ENCODE data around the gene MED12L. TPM values are rescaled to one million over a fixed set of nuclear protein-coding genes. Genes with fewer than 3 reads are reported as not detected.

MED12L gene
- total RNA-seq, 1 experiment from 2014 or later, result 14.9 TPM

DNA sequence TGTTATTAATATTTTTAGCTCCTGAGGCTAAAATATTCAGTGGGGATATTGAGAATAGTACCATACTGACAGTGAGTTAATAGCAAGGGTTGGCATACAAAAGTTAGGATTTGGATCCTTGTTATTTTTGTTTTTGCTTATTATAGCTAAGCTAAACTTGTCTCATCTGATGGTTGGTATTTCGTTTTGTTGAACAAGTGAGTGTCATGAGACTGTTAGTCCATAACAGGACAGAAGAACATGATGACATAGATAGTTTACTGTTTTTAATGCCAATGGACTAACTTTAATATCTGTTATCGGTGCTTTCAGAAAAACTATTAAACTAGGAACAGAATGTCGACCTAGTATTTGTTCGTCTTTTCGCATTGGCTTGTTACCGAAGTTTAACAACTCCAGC lies 69.1 kb downstream of the MED12L start:
- H3K23me2 ChIP-seq (ENCODE audit: insufficient read length, low read depth, low read length, poor library complexity, severe bottlenecking), result no peaks in the 10 kb centered on the region
- peaks cover 10% of the 10 kb centered on the region in 2 experiments for H3K4me1 Mint-ChIP-seq
- H3K79me1 ChIP-seq (ENCODE audit: insufficient read depth, low read depth, low read length, poor library complexity, severe bottlenecking), result no peaks in the 10 kb centered on the region
- H3K27ac Mint-ChIP-seq, result no peak overlapping the region
- H3K27me3 Mint-ChIP-seq (ENCODE audit: low read depth), result no peaks in the 10 kb centered on the region
- no peak overlapping the region for H3K4ac ChIP-seq (ENCODE audit: low read depth, low read length)
- H3K27ac ChIP-seq (ENCODE audit: insufficient read length, low read depth, low read length), result no peak overlapping the region
- H3K36me3 Mint-ChIP-seq (ENCODE audit: insufficient read depth in 1 of 3, low read depth in 3 of 3), result peaks cover 2 to 23% (median 8%) of the 10 kb centered on the region in 3 experiments; a peak in 6 of 7 replicates
- no peak overlapping the region for H2AK5ac ChIP-seq (ENCODE audit: insufficient read length, low read length)
- H2BK15ac ChIP-seq (ENCODE audit: low read depth, low read length), result no peak overlapping the region
- H3K4me1 ChIP-seq (ENCODE audit: insufficient read depth, low read length), result no peaks in the 10 kb centered on the region
- H3K18ac ChIP-seq (ENCODE audit: insufficient read length, low read depth, low read length), result no peak overlapping the region
- no peak overlapping the region for H2BK12ac ChIP-seq (ENCODE audit: insufficient read length, low read depth, low read length)
- no peaks in the 10 kb centered on the region for H3K9me3 ChIP-seq (ENCODE audit: control insufficient read depth, low read depth, low read length)
- H3K23ac ChIP-seq (ENCODE audit: insufficient read length, low read depth, low read length), result no peak overlapping the region
- no peak for DNase-seq
- H2BK20ac ChIP-seq (ENCODE audit: low read depth, low read length, poor library complexity, severe bottlenecking), result no peak overlapping the region
- no peak overlapping the region for H3T11ph ChIP-seq (ENCODE audit: low read length)
- H4K91ac ChIP-seq (ENCODE audit: insufficient read length, low read depth, low read length), result no peak overlapping the region
- H2BK120ac ChIP-seq (ENCODE audit: low read depth, low read length, poor library complexity, severe bottlenecking), result no peak overlapping the region
- H4K5ac ChIP-seq (ENCODE audit: insufficient read length, low read depth, low read length), result no peak overlapping the region
- H2AFZ ChIP-seq (ENCODE audit: low read length), result no peak overlapping the region
- no peaks in the 10 kb centered on the region for H3K9me3 Mint-ChIP-seq
- H4K8ac ChIP-seq (replicated peaks; ENCODE audit: insufficient read length, low read depth, low read length), result no peak overlapping the region
- no peaks in the 10 kb centered on the region for H3K79me2 ChIP-seq (ENCODE audit: insufficient read depth, low read length)
- no peak overlapping the region for H3K9ac ChIP-seq (ENCODE audit: extremely low read depth, insufficient read length, low read length)
- TF ChIP-seq, protein P1, sequence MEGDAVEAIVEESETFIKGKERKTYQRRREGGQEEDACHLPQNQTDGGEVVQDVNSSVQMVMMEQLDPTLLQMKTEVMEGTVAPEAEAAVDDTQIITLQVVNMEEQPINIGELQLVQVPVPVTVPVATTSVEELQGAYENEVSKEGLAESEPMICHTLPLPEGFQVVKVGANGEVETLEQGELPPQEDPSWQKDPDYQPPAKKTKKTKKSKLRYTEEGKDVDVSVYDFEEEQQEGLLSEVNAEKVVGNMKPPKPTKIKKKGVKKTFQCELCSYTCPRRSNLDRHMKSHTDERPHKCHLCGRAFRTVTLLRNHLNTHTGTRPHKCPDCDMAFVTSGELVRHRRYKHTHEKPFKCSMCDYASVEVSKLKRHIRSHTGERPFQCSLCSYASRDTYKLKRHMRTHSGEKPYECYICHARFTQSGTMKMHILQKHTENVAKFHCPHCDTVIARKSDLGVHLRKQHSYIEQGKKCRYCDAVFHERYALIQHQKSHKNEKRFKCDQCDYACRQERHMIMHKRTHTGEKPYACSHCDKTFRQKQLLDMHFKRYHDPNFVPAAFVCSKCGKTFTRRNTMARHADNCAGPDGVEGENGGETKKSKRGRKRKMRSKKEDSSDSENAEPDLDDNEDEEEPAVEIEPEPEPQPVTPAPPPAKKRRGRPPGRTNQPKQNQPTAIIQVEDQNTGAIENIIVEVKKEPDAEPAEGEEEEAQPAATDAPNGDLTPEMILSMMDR (conservative IDR thresholded peaks at IDR 0.05), result no peak
- no peak overlapping the region for H3K4me3 Mint-ChIP-seq
- no peaks in the 10 kb centered on the region for H3K27me3 ChIP-seq (ENCODE audit: insufficient read depth, low read length)
- H3K14ac ChIP-seq (ENCODE audit: insufficient read depth, low read length), result no peak overlapping the region
- no peak overlapping the region for H3K56ac ChIP-seq (ENCODE audit: insufficient read length, low read depth, low read length)
- no CpG with 5 or more reads among the region's 6 CpGs for WGBS (ENCODE audit: extremely low coverage, insufficient read length, low lambda C conversion rate)
- no peak overlapping the region for H3K4me2 ChIP-seq (ENCODE audit: insufficient read depth, insufficient read length, low read length)
- no peak overlapping the region for H2BK5ac ChIP-seq (ENCODE audit: insufficient read length, low read length)
- no peaks in the 10 kb centered on the region for H4K20me1 ChIP-seq (ENCODE audit: control insufficient read depth, insufficient read depth, insufficient read length)

Measured in H9 (cell line).